K562 (cell line): ENCODE results near the gene GNB2.

Experiments used
- E2F4 ChIP-seq: sonication (generic); formaldehyde crosslinking; IDR thresholded peaks from 2 replicates; pipeline ENCODE4 v1.8.0; 2022; ENCODE audit warnings: mild to moderate bottlenecking, low read depth, missing genetic modification reagents
- EZH2 ChIP-seq: IDR thresholded peaks from 2 replicates; pipeline ENCODE4 v1.6.1; 2012; ENCODE audit warnings: low read depth, mild to moderate bottlenecking, inconsistent platforms, low read length, borderline replicate concordance
- GABPB1 ChIP-seq: sonication (generic); formaldehyde crosslinking; IDR thresholded peaks from 2 replicates; pipeline ENCODE4 v1.8.0; 2022; ENCODE audit warnings: mild to moderate bottlenecking, missing genetic modification reagents
- HMGXB4 ChIP-seq: sonication (generic); formaldehyde crosslinking; IDR thresholded peaks from 2 replicates; pipeline ENCODE4 v1.8.1; 2023; ENCODE audit warnings: mild to moderate bottlenecking, missing genetic modification reagents
- KDM4B ChIP-seq, 2 experiments: fragments of 450-650 bp in 1 of 2; sonication (generic) in 1 of 2; IDR thresholded peaks; 2 replicates each; pipeline ENCODE4 v1.6.1; 2016 to 2017; ENCODE audit warnings: borderline replicate concordance in 2 of 2, antibody characterized with exemption in 1 of 2, low read depth in 1 of 2, mild to moderate bottlenecking in 1 of 2
- NFATC3 ChIP-seq: fragments of 450-650 bp; IDR thresholded peaks from 2 replicates; pipeline ENCODE4 v1.6.1; 2017; ENCODE audit warnings: mild to moderate bottlenecking
- NRF1 ChIP-seq, 2 experiments: fragments of 450-650 bp; IDR thresholded peaks in 1 of 2; conservative IDR thresholded peaks in 1 of 2; 2 replicates each; pipeline ENCODE4 v1.6.1; 2014; ENCODE audit warnings: mild to moderate bottlenecking in 2 of 2
- POLR2A ChIP-seq: fragments of 450-650 bp; conservative IDR thresholded peaks from 2 replicates; pipeline ENCODE4 v1.6.1; 2016
- RAD21 ChIP-seq, 2 experiments: fragments of 250-450 bp in 1 of 2; fragments of 450-650 bp in 1 of 2; sonication (Bioruptor Pico) in 1 of 2; formaldehyde crosslinking in 1 of 2; IDR thresholded peaks in 1 of 2; conservative IDR thresholded peaks in 1 of 2; 2 replicates each; pipeline versions ENCODE4 v1.4.0 to v1.8.0; 2020 to 2022; ENCODE audit warnings: mild to moderate bottlenecking in 2 of 2, moderate library complexity in 1 of 2
- TAF1 ChIP-seq: IDR thresholded peaks from 2 replicates; pipeline ENCODE4 v1.6.1; 2011; ENCODE audit warnings: mild to moderate bottlenecking, low read length, moderate library complexity; ENCODE audit not compliant: insufficient read depth, control insufficient read depth, severe bottlenecking; ENCODE audit errors: extremely low read depth
- ZFPM2 ChIP-seq: fragments of 250-450 bp; sonication (Bioruptor Pico); IDR thresholded peaks from 2 replicates; pipeline ENCODE4 v1.5.1; 2022; ENCODE audit warnings: mild to moderate bottlenecking
- ZNF695 ChIP-seq: fragments of 450-650 bp; formaldehyde crosslinking; IDR thresholded peaks from 2 replicates; pipeline ENCODE4 v1.4.0; 2020; ENCODE audit warnings: mild to moderate bottlenecking, moderate library complexity

GRCh38 chr7:100708395-100708794 lies 34.9 kb downstream of the GNB2 start:
- TF ChIP-seq KDM4B (IDR thresholded peaks at IDR 0.05; ENCODE audit: borderline replicate concordance in 2 of 2, low read depth in 1 of 2) (no peak), E2F4 (CRISPR knock-in tag) (no peak), RAD21 (CRISPR knock-in tag; conservative IDR thresholded peaks at IDR 0.05 in 1 of 2, IDR thresholded peaks at IDR 0.05 in 1 of 2) (no peak), NFATC3 (no peak), EZH2 (no peak), POLR2A (no peak), HMGXB4 (CRISPR knock-in tag) (no peak), NRF1 (conservative IDR thresholded peaks at IDR 0.05 in 1 of 2, IDR thresholded peaks at IDR 0.05 in 1 of 2) (no peak), TAF1 (no peak), ZFPM2 (CRISPR knock-in tag) (no peak), GABPB1 (CRISPR knock-in tag) (no peak), ZNF695 (CRISPR knock-in tag) (no peak)
